ENCODE measurements around the gene LRRC51.

LRRC51 gene

GRCh38 chr11:72100009-72100408 lies 19.4 kb downstream of the LRRC51 start:
- no peak for TF ChIP-seq CTCF (IDR thresholded peaks at IDR 0.05; ENCODE audit: extremely low read depth, missing control alignments)
- DNase-seq (ENCODE audit: low spot score): no peak

- no peak for DNase-seq (ENCODE audit: low spot score)
- TF ChIP-seq CTCF (IDR thresholded peaks at IDR 0.05; ENCODE audit: extremely low read depth, missing control alignments): no peak
These were observed 19.8 kb downstream of the LRRC51 start for GRCh38 chr11:72100462-72100861.

- TF ChIP-seq CTCF (IDR thresholded peaks at IDR 0.05; ENCODE audit: extremely low read depth, missing control alignments): no peak
- DNase-seq (ENCODE audit: low spot score): no peak
These were observed 21.5 kb downstream of the LRRC51 start for GRCh38 chr11:72102162-72102561.

- peak; percentile 15 for DNase-seq (ENCODE audit: low spot score)
- TF ChIP-seq CTCF (IDR thresholded peaks at IDR 0.05; ENCODE audit: extremely low read depth, missing control alignments): no peak
These were observed 21.9 kb downstream of the LRRC51 start for GRCh38 chr11:72102631-72102945.

GRCh38 chr11:72102946-72103753 lies 22.5 kb downstream of the LRRC51 start, which contains the start of gene LAMTOR1:
LAMTOR1 (minus strand) TSS chr11:72103297; CDS start chr11:72103224, 73 bp downstream.
- no peak for TF ChIP-seq CTCF (IDR thresholded peaks at IDR 0.05; ENCODE audit: extremely low read depth, missing control alignments)
- DNase-seq (ENCODE audit: low spot score): peak; percentile 95

- no peak for DNase-seq (ENCODE audit: low spot score)
- TF ChIP-seq CTCF (IDR thresholded peaks at IDR 0.05; ENCODE audit: extremely low read depth, missing control alignments): no peak
These were observed 23.1 kb downstream of the LRRC51 start for GRCh38 chr11:72103754-72104167.

GRCh38 chr11:72105888-72106287 lies 25.2 kb downstream of the LRRC51 start, which contains the start of gene TOMT:
TOMT (plus strand) TSS chr11:72105924; CDS start chr11:72105952, 28 bp downstream.
- no peak for TF ChIP-seq CTCF (IDR thresholded peaks at IDR 0.05; ENCODE audit: extremely low read depth, missing control alignments)
- no peak for DNase-seq (ENCODE audit: low spot score)

All from GM20000 (cell line).